ENCODE data around the gene ACSL6. TPM values are rescaled to one million over a fixed set of nuclear protein-coding genes. Genes with fewer than 3 reads are reported as not detected.

ACSL6 gene
- total and polyA plus RNA-seq, 8 donors = 0.45 to 1.3 (median 0.96) TPM

GRCh38 chr5:132055441-132055807, 44.0 kb upstream of the ACSL6 start:
- no peak overlapping the region for H3K4me3 ChIP-seq
- H3K4me1 ChIP-seq = no peaks in the 10 kb centered on the region
- H3K27me3 ChIP-seq = peaks cover 0 to 5% of the 10 kb centered on the region in 2 donors
- H3K9me3 ChIP-seq = no peaks in the 10 kb centered on the region
- H3K36me3 ChIP-seq = no peaks in the 10 kb centered on the region
- no peak for ATAC-seq
- no peak for TF ChIP-seq CTCF (IDR thresholded peaks at IDR 0.05)
- intact Hi-C loops (cut with DNase I) = no loop called here
- DNase-seq = no peak
- no peak overlapping the region for H3K27ac ChIP-seq

DNA sequence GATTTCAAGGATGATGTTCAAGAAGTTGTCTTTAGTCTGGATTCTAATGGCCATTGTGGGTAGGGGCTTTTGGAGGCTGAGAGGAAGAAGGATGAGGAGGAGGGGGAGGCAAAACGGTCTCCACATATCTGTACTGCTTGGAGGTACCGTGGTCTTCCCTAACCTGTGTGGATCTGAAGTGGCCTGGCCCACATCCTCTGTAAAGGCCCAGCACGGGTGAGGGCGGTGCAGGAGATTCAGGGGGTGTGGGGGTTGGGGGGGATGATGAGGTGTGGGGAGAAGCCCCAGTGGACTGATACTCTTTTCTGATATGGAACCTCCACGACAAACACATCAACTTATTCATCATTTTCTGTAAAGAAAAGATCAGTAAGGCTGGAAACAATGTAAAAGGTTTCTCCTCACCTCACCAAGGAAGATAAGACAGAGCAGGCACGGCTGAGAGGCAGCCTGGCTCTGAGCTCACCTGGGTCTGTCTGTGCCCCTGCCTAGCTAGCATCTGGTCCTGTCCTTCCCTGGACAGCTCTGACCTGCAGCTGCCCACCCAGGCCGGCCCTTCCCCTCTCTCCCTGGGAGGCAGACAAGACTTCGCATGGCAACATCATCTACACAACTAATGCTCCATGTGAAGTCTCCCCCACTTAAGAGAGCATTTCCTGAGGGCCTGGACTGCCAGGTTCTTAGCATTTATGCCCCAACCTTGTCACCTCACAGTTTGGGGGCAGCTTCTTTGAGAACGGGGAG, 43.4 kb upstream of the ACSL6 start:
- H3K9me3 ChIP-seq = no peaks in the 10 kb centered on the region
- no peak overlapping the region for H3K4me3 ChIP-seq
- no peaks in the 10 kb centered on the region for H3K4me1 ChIP-seq
- ATAC-seq = no peak
- no peak for TF ChIP-seq CTCF (IDR thresholded peaks at IDR 0.05)
- peak in 1 of 4 donors; percentile 39 for DNase-seq
- H3K27ac ChIP-seq = no peak overlapping the region
- peaks cover 0 to 5% of the 10 kb centered on the region in 2 donors for H3K27me3 ChIP-seq
- intact Hi-C loops (cut with DNase I) = no loop called here
- H3K36me3 ChIP-seq = no peaks in the 10 kb centered on the region

GRCh38 chr5:132054031-132054696, 42.7 kb upstream of the ACSL6 start:
- H3K4me3 ChIP-seq = no peak overlapping the region
- ATAC-seq (no peak), DNase-seq (peak in 1 of 4 donors; percentile 47)
- no peak for TF ChIP-seq CTCF (IDR thresholded peaks at IDR 0.05)
- intact Hi-C loops (cut with DNase I) = no loop called here
- no peaks in the 10 kb centered on the region for H3K36me3 ChIP-seq
- peaks cover 0 to 5% of the 10 kb centered on the region in 2 donors for H3K27me3 ChIP-seq
- H3K4me1 ChIP-seq = no peaks in the 10 kb centered on the region
- H3K27ac ChIP-seq = no peak overlapping the region
- no peaks in the 10 kb centered on the region for H3K9me3 ChIP-seq

DNA sequence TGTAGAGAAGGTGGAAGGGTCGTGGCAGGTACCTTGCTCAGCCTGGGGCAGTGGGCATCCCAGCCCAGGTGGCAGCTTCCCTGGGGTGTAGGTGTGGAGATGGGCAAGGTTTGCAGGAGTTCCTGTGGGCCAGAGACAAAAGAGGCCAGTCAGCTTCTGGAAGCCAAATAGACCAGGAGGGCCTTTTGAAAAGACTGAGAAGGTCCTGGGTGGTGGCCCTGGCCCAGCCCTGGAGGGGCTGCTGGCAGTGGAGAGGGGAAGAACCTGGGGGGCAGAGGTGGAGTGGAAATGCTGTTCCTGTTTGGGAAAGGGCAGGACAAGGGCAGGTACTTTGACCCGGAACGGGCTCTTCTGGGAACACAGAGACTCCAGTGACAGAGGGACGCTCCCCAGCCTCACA, 42.0 kb upstream of the ACSL6 start:
- no peak for TF ChIP-seq CTCF (IDR thresholded peaks at IDR 0.05)
- H3K27me3 ChIP-seq = peaks cover 0 to 5% of the 10 kb centered on the region in 2 donors
- no peaks in the 10 kb centered on the region for H3K9me3 ChIP-seq
- intact Hi-C loops (cut with DNase I) = no loop called here
- no peak overlapping the region for H3K27ac ChIP-seq
- H3K4me1 ChIP-seq = no peaks in the 10 kb centered on the region
- no peaks in the 10 kb centered on the region for H3K36me3 ChIP-seq
- no peak for DNase-seq
- no peak overlapping the region for H3K4me3 ChIP-seq
- ATAC-seq = no peak

DNA sequence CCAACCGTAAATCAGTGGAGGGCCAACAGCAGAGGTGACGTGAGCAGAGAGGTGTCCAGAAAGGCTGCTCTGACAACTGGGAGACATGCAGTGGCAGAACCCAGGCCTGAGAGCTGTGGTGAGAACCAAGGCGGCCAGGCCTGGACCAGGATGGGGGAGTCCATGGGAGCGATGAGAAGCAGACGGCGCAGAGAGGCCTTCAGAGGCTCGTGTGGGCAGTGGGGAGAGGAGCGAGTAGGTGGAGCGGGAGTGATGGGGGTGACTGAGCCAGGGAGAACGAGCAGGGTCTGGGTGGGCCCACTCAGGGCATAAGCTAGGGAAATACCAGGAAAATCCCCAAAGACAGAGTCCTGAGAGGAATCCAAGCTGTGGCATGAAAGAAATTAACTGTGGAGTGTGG, 41.1 kb upstream of the ACSL6 start:
- DNase-seq = peak in 1 of 4 donors; percentile 54
- ATAC-seq = no peak
- TF ChIP-seq CTCF (IDR thresholded peaks at IDR 0.05) = no peak
- intact Hi-C loops (cut with DNase I) = no loop called here
- H3K36me3 ChIP-seq = no peaks in the 10 kb centered on the region
- no peak overlapping the region for H3K27ac ChIP-seq
- no peaks in the 10 kb centered on the region for H3K9me3 ChIP-seq
- no peak overlapping the region for H3K4me3 ChIP-seq
- peaks cover 0 to 5% of the 10 kb centered on the region in 2 donors for H3K27me3 ChIP-seq
- no peaks in the 10 kb centered on the region for H3K4me1 ChIP-seq
